GM19035 (cell line): Measurements from ENCODE around the gene PLCL1.
A peak's percentile ranks its signal among the peaks of the same experiment; 100 is the strongest.

Experiments
- ATAC-seq: cut with Tn5 transposase; IDR thresholded peaks from one replicate; pipeline ENCODE4 v1.9.1; 2021; ENCODE audit not compliant: unreplicated experiment

PLCL1 gene

DNA sequence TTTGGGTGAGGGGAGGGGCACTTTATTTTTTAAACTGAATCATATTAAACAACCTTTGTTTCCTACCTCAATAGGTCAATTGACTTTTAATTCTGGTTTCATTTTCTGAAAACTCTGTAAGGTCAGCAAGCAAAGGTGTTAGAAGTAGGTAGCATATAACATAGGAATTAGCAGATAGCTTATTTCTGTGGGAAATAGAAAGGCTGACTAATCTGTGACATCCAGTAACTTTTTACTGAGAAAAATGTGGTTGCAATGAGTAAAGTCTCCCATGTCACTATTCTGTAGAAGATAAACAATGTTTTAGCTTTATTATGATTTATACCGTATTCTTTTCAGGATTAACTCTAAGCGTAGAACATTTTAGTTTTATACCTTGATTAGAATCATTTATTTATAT is 240.4 kb downstream of the PLCL1 start:
- ATAC-seq = no peak

- ATAC-seq = no peak
These were observed 240.8 kb downstream of the PLCL1 start for GRCh38 chr2:198045227-198045626.

- no peak for ATAC-seq
These were observed 248.3 kb downstream of the PLCL1 start for GRCh38 chr2:198052741-198053140.

- no peak for ATAC-seq
These were observed 248.8 kb downstream of the PLCL1 start for GRCh38 chr2:198053148-198053547.

GRCh38 chr2:198053776-198054175 is 249.4 kb downstream of the PLCL1 start:
- no peak for ATAC-seq

GRCh38 chr2:198054299-198054698 is 249.9 kb downstream of the PLCL1 start:
- peak; percentile 88 for ATAC-seq

- ATAC-seq = no peak
These were observed 251.3 kb downstream of the PLCL1 start for GRCh38 chr2:198055716-198056115.

DNA sequence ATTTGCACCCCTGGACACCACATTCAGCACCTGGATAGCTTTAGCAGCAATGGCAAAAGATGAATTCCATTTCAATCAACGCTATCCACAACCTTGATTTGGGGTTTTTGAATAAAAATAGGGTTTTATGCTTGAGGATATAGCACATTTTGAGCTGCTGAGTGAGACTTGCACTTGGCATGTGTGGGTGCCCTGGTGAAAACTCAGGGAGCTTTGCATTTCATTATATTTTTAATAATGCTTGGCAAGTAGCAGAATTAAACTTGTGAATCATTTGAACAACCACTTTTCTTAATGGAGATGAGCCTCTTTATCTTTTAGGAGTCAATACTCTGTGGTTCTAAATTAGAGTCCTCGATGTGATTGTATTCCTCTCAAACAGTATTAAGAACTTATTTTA is 252.4 kb downstream of the PLCL1 start:
- ATAC-seq = no peak

GRCh38 chr2:198059800-198060199 is 255.4 kb downstream of the PLCL1 start:
- no peak for ATAC-seq

- ATAC-seq = no peak
These were observed 255.9 kb downstream of the PLCL1 start for GRCh38 chr2:198060277-198060676.

DNA sequence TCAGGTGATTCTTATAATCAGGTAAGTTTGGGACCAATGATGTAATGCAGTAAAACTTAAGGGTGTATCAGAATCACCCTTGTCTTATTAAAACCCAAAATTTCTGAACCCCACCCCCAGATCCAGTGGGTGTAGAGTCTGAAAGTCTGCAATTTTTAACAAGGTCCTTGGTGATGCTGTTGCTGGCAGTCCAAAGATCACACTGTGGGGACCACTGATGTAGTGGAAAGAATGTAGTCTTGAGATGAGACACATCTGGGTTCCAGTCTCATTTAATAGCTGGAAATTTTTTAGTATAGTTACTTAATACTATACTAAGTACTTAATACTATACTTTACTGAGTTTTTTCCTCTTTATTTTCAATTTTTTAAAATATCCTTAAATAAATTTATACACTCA is 258.4 kb downstream of the PLCL1 start:
- no peak for ATAC-seq

GRCh38 chr2:198063242-198063641 is 258.8 kb downstream of the PLCL1 start:
- ATAC-seq = no peak

GRCh38 chr2:198065322-198065721 is 260.9 kb downstream of the PLCL1 start:
- ATAC-seq = no peak

DNA sequence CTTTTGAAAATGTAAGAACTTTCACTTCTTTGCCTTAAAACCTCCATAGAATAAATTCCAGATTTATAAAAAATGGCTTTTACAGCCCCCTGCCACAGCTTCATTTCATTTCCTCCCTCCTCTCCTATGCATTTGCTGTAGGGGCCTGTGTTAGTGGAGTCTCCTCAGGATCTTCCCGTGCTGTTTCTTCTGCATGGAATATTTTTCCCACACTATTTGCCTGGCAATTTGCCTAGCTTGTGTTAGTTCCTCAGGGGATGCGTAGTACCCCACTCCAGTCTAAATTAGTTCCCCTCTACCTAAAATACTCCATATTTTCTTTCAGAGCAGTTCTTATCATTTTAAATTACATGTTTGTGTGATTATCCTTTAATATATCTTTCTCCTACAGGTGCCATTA is 262.2 kb downstream of the PLCL1 start:
- no peak for ATAC-seq

GRCh38 chr2:198072655-198073054 is 268.3 kb downstream of the PLCL1 start:
- ATAC-seq = no peak

DNA sequence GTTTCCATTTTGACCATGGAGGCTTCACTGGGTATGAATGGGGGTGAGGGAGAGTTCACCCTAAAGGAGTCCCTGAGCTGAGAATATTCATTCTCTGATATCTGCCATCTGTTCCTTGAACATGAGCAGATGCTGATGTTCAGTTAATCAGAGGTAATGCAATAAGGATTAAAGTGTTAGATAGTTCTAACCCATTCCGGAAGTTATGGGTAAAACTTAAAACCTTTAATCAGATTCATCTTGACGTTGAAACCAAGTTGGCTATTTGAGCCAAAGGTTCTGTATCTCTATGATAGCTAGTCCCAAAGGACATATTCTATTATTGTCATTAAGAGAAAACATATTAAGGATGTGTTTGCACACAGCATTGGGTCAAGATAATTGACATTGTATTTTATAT is 268.9 kb downstream of the PLCL1 start:
- ATAC-seq = no peak

DNA sequence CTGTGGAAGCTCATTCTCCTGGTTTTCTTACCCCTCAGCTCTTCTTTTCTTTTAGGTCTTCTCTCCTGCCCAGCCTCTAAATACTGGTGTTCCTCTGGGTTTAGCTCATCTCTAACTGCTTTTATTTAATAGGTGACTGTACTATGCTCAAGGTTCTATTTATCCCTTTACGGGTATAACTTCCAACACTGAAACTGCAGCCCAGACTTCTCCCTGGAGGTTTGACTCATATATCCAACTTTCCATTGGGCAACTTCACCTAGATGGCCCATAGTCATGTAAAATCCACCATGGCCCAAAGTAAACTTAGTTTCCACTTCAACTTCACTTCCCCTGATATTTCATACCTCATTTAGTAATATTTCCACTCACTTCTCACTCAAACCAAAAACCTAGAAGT is 273.1 kb downstream of the PLCL1 start:
- no peak for ATAC-seq

GRCh38 chr2:198080879-198081765 is 276.7 kb downstream of the PLCL1 start:
- ATAC-seq = no peak

DNA sequence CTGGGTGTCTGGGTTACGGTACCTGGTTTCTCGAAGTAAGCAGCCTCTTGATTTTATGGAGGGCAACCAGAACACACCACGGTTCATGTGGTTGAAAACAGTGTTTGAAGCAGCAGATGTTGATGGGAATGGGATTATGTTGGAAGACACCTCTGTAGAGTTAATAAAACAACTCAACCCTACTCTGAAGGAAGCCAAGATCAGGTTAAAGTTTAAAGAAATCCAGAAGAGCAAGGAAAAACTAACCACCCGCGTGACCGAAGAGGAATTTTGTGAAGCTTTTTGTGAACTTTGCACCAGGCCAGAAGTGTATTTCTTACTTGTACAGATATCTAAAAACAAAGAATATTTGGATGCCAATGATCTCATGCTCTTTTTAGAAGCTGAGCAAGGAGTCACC is 279.8 kb downstream of the PLCL1 start:
- no peak for ATAC-seq

DNA sequence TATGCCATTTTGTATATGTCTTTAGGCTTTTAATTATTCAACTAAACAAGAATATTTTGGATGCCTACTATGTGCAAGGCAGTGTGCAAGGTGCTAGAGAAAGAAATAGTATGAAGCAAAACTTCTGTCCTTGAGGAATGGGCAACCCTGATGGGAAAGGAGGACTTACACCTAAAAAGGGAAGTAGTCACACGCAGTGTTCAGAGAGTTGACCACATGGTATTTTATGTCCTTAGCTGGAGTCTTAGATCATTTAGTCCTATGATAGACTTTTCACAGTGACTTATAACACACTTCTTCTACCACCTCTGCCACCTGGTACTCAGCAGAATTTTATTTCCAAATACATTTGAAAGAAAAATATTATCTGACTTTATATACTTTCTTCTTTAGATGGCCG is 291.6 kb downstream of the PLCL1 start:
- no peak for ATAC-seq

DNA sequence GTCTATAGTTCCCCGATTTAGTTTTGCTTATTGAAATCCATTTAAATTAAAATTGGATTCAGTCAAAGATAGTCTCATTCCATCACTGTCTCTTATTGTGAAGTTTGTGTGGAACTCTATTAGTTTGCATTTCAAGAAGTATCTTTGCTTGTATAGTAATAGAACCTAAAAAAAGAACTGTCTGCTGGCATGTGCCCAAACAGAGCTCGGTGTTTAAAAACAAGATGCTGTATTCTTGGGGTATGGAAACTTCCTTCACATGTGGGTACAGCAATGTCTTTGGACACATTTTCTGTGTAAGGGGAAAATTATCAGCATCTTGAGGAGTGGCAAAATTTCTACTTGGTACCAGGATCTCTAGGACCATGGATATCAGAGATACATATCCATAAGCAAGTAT is 292.6 kb downstream of the PLCL1 start:
- ATAC-seq = no peak

GRCh38 chr2:198097630-198098029 is 293.2 kb downstream of the PLCL1 start:
- peak; percentile 54 for ATAC-seq

DNA sequence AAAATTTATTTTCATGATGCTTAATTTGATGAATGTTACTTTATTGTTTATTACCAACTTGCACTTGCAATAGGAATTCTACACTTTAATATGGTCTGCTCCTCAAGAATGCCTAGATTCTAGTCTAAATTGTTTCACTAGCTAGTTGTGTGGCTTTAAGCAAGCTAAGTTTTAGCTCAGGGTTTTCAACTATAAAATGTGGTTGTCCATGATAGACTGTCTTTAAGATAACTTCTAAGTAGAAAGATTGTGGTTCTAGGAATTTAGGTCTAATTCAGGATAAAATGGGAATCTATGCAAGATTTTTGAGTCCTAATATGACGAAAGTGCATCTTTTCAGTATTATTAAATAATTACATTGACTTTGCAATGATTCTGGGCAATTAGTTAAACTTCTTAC is 294.0 kb downstream of the PLCL1 start:
- no peak for ATAC-seq
